SU-DHL-6 (cell line): ENCODE measurements around the gene SPINT3.

ENCODE experiments used
- H2AFZ ChIP-seq: fragments of 200-600 bp; sonication (generic); 2 replicates; pipeline ENCODE4 v1.6.1; 2014; ENCODE audit warnings: low read depth, mild to moderate bottlenecking, moderate library complexity, mixed read lengths, antibody characterized with exemption, low read length; ENCODE audit not compliant: severe bottlenecking
- H3F3A ChIP-seq: fragments of 200-600 bp; shearing (Covaris generic); 2 replicates; pipeline ENCODE4 v1.6.0; 2016; ENCODE audit warnings: antibody characterized with exemption, mild to moderate bottlenecking; ENCODE audit not compliant: insufficient read depth
- H3K27ac ChIP-seq: fragments of 200-600 bp; sonication (generic); 2 replicates; pipeline ENCODE4 v1.5.1; 2016; ENCODE audit warnings: low read depth, mild to moderate bottlenecking, low read length, moderate library complexity, mixed read lengths
- H3K27me3 ChIP-seq: fragments of 200-600 bp; sonication (generic), shearing (Covaris generic); 2 replicates; pipeline ENCODE4 v1.6.0; 2014; ENCODE audit warnings: mild to moderate bottlenecking, low read length
- H3K36me3 ChIP-seq: fragments of 200-600 bp; sonication (generic); 2 replicates; pipeline ENCODE4 v1.6.1; 2014; ENCODE audit warnings: mild to moderate bottlenecking, low read length, mixed read lengths
- H3K4me2 ChIP-seq: fragments of 300-600, 200-600 bp; shearing (Covaris generic), sonication (generic); 2 replicates; pipeline ENCODE4 v1.6.0; 2014; ENCODE audit warnings: low read length, low read depth, mild to moderate bottlenecking; ENCODE audit not compliant: poor library complexity, severe bottlenecking
- H3K4me3 ChIP-seq: fragments of 200-600 bp; sonication (generic); 2 replicates; pipeline ENCODE4 v1.5.1; 2014; ENCODE audit warnings: antibody characterized with exemption, low read length, mild to moderate bottlenecking, mixed read lengths; ENCODE audit not compliant: insufficient read depth, poor library complexity, severe bottlenecking
- H3K79me2 ChIP-seq: fragments of 200-600 bp; sonication (generic); 2 replicates; pipeline ENCODE4 v1.6.1; 2014; ENCODE audit warnings: mild to moderate bottlenecking, low read length, moderate library complexity; ENCODE audit not compliant: insufficient read depth
- H3K9ac ChIP-seq: fragments of 200-600 bp; sonication (generic); 2 replicates; pipeline ENCODE4 v1.7.0; 2014; ENCODE audit warnings: mild to moderate bottlenecking, low read length
- H3K9me2 ChIP-seq: fragments of 200-600 bp; sonication (generic); replicated peaks from 2 replicates; pipeline ENCODE4 v1.6.1; 2014; ENCODE audit warnings: low read length; ENCODE audit not compliant: insufficient read depth
- H3K9me3 ChIP-seq: fragments of 200-600 bp; sonication (generic); 2 replicates; pipeline ENCODE4 v1.6.1; 2014; ENCODE audit warnings: low read length, mixed read lengths; ENCODE audit not compliant: insufficient read depth
- H4K20me1 ChIP-seq: fragments of 200-600 bp; sonication (generic); 2 replicates; pipeline ENCODE4 v1.6.1; 2014; ENCODE audit warnings: low read depth, mild to moderate bottlenecking, antibody characterized with exemption, low read length, moderate library complexity, mixed read lengths
- EZH2phosphoT487 ChIP-seq: fragments of 200-600 bp; sonication (generic), shearing (Covaris generic); conservative IDR thresholded peaks from 2 replicates; pipeline ENCODE4 v1.6.1; 2018; ENCODE audit warnings: mild to moderate bottlenecking, antibody characterized with exemption, low read length, moderate library complexity, mixed read lengths
- TF ChIP-seq, protein P1 (sequence below): fragments of 200-600 bp; sonication (generic); IDR thresholded peaks from one replicate; pipeline ENCODE4 v1.5.1; 2017; ENCODE audit warnings: antibody characterized with exemption, mild to moderate bottlenecking, low read length, moderate library complexity; ENCODE audit not compliant: insufficient read depth, poor library complexity, severe bottlenecking

Gene SPINT3

DNA sequence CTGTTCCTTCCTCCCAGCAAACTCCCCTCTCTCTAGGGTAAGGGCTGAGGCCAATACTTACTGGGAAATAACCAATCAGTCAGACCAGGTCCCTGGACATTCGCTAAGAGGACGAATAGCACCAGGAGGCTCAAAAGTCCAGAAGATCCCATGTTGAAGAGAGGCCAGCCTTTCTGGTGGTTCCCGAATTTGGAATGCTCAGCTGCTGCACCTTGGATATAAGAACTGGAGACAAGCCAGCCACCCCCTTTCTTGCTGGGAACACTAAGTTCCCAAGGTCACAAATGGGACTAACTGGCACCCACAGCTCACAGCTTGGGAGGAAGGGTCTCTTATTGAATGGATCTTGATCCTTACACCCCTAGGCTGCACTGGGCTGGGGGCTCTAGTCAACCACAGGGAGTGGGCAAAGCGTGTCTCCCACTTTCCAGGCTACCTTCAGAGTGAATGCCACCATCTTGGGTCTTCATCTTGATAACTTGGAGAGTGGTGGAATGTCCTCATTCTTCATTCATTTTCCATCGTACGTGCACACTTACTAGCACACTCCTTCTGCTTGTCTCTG is 31.9 kb upstream of the SPINT3 start, which contains the start of gene EPPIN:
TSS of gene EPPIN (minus strand) at position 196 of the 565 bp plus-strand sequence. CDS start at position 152, 44 bp downstream.
- Histone ChIP-seq H3F3A (no peaks in the 10 kb centered on the region), H3K27ac (no peak within 1 kb of the TSS), H3K27me3 (0 out of 2 replicates have a peak, but pooled peaks cover 3% of the 10 kb centered on the region), H3K79me2 (no peaks in the 10 kb centered on the region), H3K36me3 (no peaks in the 10 kb centered on the region), H3K9me2 (no peaks in the 10 kb centered on the region), H2AFZ (no peak within 1 kb of the TSS), H3K4me2 (no peak within 1 kb of the TSS), H4K20me1 (no peaks in the 10 kb centered on the region), H3K9me3 (no peaks in the 10 kb centered on the region), H3K4me3 (no peak within 1 kb of the TSS), H3K9ac (no peak within 1 kb of the TSS)
- no peak for TF ChIP-seq EZH2phosphoT487
- TF ChIP-seq, protein P1, sequence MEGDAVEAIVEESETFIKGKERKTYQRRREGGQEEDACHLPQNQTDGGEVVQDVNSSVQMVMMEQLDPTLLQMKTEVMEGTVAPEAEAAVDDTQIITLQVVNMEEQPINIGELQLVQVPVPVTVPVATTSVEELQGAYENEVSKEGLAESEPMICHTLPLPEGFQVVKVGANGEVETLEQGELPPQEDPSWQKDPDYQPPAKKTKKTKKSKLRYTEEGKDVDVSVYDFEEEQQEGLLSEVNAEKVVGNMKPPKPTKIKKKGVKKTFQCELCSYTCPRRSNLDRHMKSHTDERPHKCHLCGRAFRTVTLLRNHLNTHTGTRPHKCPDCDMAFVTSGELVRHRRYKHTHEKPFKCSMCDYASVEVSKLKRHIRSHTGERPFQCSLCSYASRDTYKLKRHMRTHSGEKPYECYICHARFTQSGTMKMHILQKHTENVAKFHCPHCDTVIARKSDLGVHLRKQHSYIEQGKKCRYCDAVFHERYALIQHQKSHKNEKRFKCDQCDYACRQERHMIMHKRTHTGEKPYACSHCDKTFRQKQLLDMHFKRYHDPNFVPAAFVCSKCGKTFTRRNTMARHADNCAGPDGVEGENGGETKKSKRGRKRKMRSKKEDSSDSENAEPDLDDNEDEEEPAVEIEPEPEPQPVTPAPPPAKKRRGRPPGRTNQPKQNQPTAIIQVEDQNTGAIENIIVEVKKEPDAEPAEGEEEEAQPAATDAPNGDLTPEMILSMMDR: no peak

DNA sequence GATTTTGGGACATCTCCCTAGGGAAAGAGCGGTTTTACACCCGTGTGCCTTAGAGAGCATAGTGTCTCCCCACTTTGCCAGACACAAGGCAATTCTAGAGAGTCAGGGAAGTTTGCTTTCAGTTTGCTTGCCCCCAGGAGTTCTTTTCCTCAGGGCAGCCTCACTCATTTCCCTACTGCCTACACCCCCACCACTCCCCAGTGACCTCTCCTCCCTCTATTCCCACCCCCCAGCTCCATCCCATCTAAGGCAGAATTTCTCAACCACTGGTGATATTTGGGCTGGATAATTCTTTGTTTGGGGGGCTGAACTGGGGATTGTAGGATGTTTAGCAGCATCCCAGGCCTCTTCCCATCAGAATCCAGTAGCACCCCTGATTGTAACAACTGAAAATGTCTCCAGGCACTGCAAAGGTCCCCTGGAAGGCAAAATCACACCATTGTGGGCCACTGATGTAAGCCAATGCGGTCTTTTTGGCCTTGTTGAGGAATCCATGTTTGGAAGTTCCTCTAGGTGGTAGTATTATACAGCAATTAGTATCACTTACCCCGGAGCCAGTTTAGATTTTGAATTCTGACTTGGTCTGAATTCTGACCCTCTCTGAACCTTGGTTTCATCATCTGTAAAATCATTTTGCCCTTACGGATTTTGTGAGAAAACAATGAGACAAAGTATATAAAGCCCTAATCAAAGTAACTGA is 30.5 kb upstream of the SPINT3 start:
- no peak overlapping the region for H3K9ac ChIP-seq
- no peak overlapping the region for H2AFZ ChIP-seq

DNA sequence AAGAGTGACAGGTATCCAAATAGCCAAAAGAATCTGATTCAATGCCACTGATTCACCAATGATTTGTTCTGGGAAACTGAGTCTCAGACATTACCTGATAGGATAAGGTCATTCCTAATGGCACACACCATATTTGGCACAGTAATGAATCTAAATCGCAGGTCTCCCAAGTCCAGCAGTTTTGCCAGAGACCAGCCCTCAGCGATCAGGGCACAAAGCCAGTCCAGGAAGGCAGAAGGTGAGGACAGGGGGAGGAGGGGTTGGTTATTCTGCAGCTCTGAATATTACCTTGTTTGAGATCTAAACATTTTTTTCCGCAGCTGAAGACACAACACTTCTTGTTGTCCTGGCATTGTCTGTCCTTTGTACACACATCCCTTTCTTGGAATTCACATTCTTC is 29.9 kb upstream of the SPINT3 start:
- H3K4me2 ChIP-seq: no peak overlapping the region
- 0 out of 2 replicates have a peak, but pooled peaks cover 3% of the 10 kb centered on the region for H3K27me3 ChIP-seq
- TF ChIP-seq, protein P1: no peak
- no peak for TF ChIP-seq EZH2phosphoT487
- no peaks in the 10 kb centered on the region for H3K9me3 ChIP-seq
- no peak overlapping the region for H3K9ac ChIP-seq
- H3K79me2 ChIP-seq: no peaks in the 10 kb centered on the region
- H3K4me3 ChIP-seq: no peak overlapping the region
- no peak overlapping the region for H3K27ac ChIP-seq
- no peaks in the 10 kb centered on the region for H3K9me2 ChIP-seq
- no peaks in the 10 kb centered on the region for H3F3A ChIP-seq
- H3K36me3 ChIP-seq: no peaks in the 10 kb centered on the region
- H2AFZ ChIP-seq: no peak overlapping the region
- H4K20me1 ChIP-seq: no peaks in the 10 kb centered on the region

More for the DNA sequence above, 30.5 kb upstream of the SPINT3 start:
- Histone ChIP-seq H3K27me3 (0 out of 2 replicates have a peak, but pooled peaks cover 3% of the 10 kb centered on the region), H3K36me3 (no peaks in the 10 kb centered on the region), H3K79me2 (no peaks in the 10 kb centered on the region), H3K27ac (no peak overlapping the region), H3F3A (no peaks in the 10 kb centered on the region), H3K4me3 (no peak overlapping the region), H3K9me2 (no peaks in the 10 kb centered on the region), H4K20me1 (no peaks in the 10 kb centered on the region), H3K4me2 (no peak overlapping the region), H3K9me3 (no peaks in the 10 kb centered on the region)
- TF ChIP-seq, protein P1: no peak
- TF ChIP-seq EZH2phosphoT487: no peak
